Activated naive CD4-positive, alpha-beta T cell treated with anti-CD3 and anti-CD28 coated beads for 36 hours (primary cell): ENCODE results near the gene BICRAL. TPM values are rescaled to one million over a fixed set of nuclear protein-coding genes. Genes with fewer than 3 reads are reported as not detected.
"Not testable (repeated sequence)": the region's sequence is repeated elsewhere in the genome, so short reads cannot be mapped to it uniquely, and the experiment has no call there.

Experiments used
- CTCF ChIA-PET: fragments of 350-600 bp; sonication (Branson Sonifier 250); formaldehyde crosslinking; loops from one replicate; lab custom pipeline; 2021; ENCODE audit warnings: antibody characterized with exemption; lab: Charles Lee
- DNase-seq: peaks from one replicate; pipeline ENCODE4 v3.0.0-alpha.2; 2020
- H3K27ac Mint-ChIP-seq: one replicate; pipeline ENCODE4 v1.8.0; 2021; ENCODE audit warnings: mild to moderate bottlenecking, mixed read lengths
- H3K27me3 Mint-ChIP-seq: one replicate; pipeline ENCODE4 v1.8.0; 2021; ENCODE audit warnings: low read depth, mixed read lengths
- H3K36me3 Mint-ChIP-seq: one replicate; pipeline ENCODE4 v1.8.0; 2021; ENCODE audit warnings: low read depth, mixed read lengths
- H3K4me1 Mint-ChIP-seq: one replicate; pipeline ENCODE4 v1.8.0; 2021; ENCODE audit warnings: low read depth, mixed read lengths
- H3K4me3 Mint-ChIP-seq: one replicate; pipeline ENCODE4 v1.8.0; 2021; ENCODE audit warnings: mild to moderate bottlenecking, moderate library complexity, mixed read lengths
- H3K9me3 Mint-ChIP-seq: one replicate; pipeline ENCODE4 v1.8.0; 2021; ENCODE audit warnings: mixed read lengths
- intact Hi-C: fragments of 100-400 bp; cut with micrococcal nuclease; formaldehyde crosslinking; loops from one replicate; pipeline ENCODE4 v1.15.1; 2023
- total RNA-seq, 2 experiments: library from RNA; stranded (reverse); gene quantifications; one replicate each; pipeline ENCODE4 v1.2.3, GENCODE V29; 2021

BICRAL gene, protein sequence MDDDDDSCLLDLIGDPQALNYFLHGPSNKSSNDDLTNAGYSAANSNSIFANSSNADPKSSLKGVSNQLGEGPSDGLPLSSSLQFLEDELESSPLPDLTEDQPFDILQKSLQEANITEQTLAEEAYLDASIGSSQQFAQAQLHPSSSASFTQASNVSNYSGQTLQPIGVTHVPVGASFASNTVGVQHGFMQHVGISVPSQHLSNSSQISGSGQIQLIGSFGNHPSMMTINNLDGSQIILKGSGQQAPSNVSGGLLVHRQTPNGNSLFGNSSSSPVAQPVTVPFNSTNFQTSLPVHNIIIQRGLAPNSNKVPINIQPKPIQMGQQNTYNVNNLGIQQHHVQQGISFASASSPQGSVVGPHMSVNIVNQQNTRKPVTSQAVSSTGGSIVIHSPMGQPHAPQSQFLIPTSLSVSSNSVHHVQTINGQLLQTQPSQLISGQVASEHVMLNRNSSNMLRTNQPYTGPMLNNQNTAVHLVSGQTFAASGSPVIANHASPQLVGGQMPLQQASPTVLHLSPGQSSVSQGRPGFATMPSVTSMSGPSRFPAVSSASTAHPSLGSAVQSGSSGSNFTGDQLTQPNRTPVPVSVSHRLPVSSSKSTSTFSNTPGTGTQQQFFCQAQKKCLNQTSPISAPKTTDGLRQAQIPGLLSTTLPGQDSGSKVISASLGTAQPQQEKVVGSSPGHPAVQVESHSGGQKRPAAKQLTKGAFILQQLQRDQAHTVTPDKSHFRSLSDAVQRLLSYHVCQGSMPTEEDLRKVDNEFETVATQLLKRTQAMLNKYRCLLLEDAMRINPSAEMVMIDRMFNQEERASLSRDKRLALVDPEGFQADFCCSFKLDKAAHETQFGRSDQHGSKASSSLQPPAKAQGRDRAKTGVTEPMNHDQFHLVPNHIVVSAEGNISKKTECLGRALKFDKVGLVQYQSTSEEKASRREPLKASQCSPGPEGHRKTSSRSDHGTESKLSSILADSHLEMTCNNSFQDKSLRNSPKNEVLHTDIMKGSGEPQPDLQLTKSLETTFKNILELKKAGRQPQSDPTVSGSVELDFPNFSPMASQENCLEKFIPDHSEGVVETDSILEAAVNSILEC
- total RNA-seq: 1 to 10 TPM; 7.8 to 7.9 TPM

DNA sequence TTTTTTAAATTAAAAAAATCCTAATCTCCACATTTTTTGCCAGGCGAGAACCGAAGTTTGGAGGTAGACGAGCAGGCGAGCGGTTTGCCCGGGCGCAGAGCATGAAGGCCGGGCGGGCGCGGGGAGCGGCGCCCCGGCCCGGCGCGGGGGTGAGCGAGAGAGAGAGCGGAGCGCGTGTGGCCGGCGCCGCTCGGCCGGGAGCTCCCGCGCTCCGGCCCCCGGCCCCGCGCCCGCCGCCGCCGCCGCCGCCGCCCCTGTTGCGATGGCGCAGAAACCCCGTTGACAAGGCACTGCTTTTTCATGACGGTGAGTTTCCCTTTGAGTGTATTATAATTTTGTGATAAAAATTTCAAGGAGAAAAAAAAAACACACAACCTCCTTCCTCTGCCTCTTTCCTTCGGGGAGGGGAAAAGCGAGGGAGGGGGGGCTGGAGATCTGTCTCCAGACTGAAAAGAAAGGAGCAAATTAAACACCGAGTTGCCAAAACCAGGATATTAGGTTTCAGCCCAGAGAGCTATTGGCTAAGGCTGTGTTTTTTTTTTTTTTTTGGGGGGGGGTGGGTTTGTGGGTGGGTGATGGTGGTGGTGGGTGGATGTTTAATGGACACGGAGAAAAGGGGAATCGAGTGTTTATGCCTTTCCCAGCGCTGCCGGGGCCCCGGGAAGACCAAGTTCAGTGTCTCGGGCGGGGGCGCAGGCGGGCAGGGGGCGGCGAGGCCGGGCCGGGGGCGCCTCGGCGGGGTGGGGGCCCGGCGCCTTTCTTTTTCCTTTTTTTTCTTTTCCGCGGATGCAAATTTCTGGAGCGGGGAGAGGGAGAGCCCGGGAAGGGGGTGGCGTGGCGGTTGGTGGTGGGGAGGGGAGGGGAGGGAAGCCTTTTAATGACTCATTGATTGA is at the start of gene BICRAL:
Gene BICRAL, plus strand, starts transcription at position 257 of the 893 bp plus-strand sequence. CDS start 39,971 bp downstream, outside the sequence.
- CTCF ChIA-PET: interaction anchor here (1.1 to 1.2 kb wide), 2 partner anchors 11 to 56 kb away, joined by 3 to 4 read pairs; no protein-coding TSS in a partner anchor

DNA sequence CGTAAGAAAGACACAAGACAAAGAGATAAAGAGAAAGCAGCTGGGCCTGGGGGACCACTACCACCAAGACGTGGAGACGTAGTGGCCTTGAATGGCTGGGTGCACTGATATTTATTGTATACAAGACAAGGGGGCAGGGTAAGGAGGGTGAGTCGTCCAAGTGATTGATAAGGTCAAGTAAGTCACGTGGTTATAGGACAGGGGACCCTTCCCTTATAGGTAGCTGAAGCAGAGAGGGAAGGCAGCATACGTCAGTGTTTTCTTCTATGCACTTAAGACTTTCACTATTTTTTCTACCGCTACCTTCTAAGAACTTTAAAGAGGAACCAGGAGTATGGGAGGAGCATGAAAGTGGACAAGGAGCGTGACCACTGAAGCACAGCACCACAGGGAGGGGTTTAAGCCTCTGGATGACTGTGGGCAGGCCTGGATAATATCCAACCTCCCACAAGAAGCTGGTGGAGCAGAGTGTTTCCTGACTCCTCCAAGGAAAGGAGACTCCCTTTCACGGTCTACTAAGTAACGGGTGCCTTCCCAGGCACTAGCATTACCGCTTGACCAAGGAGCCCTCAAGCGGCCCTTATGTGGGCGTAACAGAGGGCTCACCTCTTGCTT is 47.9 kb upstream of the BICRAL start:
- H3K27ac Mint-ChIP-seq, H3K9me3 Mint-ChIP-seq, DNase-seq, H3K4me1 Mint-ChIP-seq, H3K27me3 Mint-ChIP-seq, H3K36me3 Mint-ChIP-seq, H3K4me3 Mint-ChIP-seq, intact Hi-C loops: not testable (repeated sequence)
- CTCF ChIA-PET: interaction anchor here (0.7 kb wide), 1 partner anchor 72 kb away, joined by 3 read pairs; no protein-coding TSS in a partner anchor

More for the DNA sequence above, at the start of gene BICRAL:
- DNase-seq: peak; percentile 79
- peaks cover 10% of the 10 kb centered on the region for H3K36me3 Mint-ChIP-seq
- H3K4me1 Mint-ChIP-seq: peaks cover 32% of the 10 kb centered on the region
- no peaks in the 10 kb centered on the region for H3K27me3 Mint-ChIP-seq
- H3K9me3 Mint-ChIP-seq: no peaks in the 10 kb centered on the region
- peak within 1 kb of the TSS; percentile 100 for H3K27ac Mint-ChIP-seq
- peak within 1 kb of the TSS; percentile 81 for H3K4me3 Mint-ChIP-seq
- intact Hi-C loops: loop anchor here (1.0 to 5.0 kb wide), 6 partner anchors 8 to 995 kb away; partner anchors contain the start of genes CNPY3, KLC4, MRPL2 and TBCC

DNA sequence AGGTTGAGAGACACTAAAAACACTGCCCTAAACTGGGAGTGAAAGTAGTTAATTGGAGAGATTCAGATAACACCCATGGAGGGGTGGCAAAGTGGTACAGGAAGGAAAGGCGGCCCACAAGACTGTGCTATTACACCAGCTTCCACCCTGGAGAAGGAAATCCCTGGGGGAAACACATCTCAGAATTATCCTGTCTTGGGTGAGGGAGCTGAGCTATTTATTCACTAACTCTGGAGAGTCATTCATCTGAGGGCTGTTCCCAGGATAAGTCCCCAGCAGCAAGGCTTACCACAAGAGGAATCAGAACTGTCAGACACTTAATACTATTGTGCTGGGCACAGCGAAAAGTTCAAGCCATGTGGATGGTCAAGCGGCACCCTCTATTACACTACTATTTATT is 45.9 kb upstream of the BICRAL start:
- intact Hi-C loops: no loop called here
- DNase-seq: no peak
- H3K4me3 Mint-ChIP-seq: no peak overlapping the region
- H3K27me3 Mint-ChIP-seq: no peaks in the 10 kb centered on the region
- no peaks in the 10 kb centered on the region for H3K9me3 Mint-ChIP-seq
- H3K27ac Mint-ChIP-seq: no peak overlapping the region
- H3K36me3 Mint-ChIP-seq: no peaks in the 10 kb centered on the region
- H3K4me1 Mint-ChIP-seq: no peaks in the 10 kb centered on the region
- CTCF ChIA-PET: interaction anchor here (0.6 kb wide), 1 partner anchor 71 kb away, joined by 6 read pairs; no protein-coding TSS in a partner anchor

DNA sequence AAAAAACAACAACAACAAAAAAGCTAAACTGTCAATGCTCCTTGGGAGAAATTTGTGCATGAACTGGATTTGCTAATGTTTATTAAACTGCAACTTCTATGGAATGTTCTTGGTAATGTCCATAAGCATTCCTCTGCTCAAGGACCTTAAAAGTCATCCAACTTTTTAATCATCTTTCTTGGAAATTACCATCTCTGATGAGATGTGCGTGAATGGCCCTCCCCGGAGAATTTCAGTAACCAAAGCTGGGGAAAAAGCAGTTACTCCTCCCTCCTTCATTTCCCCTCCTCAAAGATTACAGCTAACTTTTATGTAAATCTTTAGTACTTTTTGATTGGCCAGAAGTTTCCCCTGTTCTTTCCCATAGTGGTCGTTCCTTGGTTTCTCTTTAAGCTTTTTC is 41.1 kb upstream of the BICRAL start:
- peaks cover 10% of the 10 kb centered on the region for H3K36me3 Mint-ChIP-seq
- no peak overlapping the region for H3K27ac Mint-ChIP-seq
- no peaks in the 10 kb centered on the region for H3K27me3 Mint-ChIP-seq
- peaks cover 10% of the 10 kb centered on the region for H3K4me1 Mint-ChIP-seq
- intact Hi-C loops: loop anchor here (10.0 kb wide), 1 partner anchor 956 kb away; the partner anchor contains the start of genes PRICKLE4 and TOMM6
- peaks cover 8% of the 10 kb centered on the region for H3K9me3 Mint-ChIP-seq
- H3K4me3 Mint-ChIP-seq: no peak overlapping the region
- DNase-seq: no peak
- CTCF ChIA-PET: interaction anchor here (1.2 kb wide), 2 partner anchors 12 to 79 kb away, joined by 4 to 5 read pairs; no protein-coding TSS in a partner anchor

DNA sequence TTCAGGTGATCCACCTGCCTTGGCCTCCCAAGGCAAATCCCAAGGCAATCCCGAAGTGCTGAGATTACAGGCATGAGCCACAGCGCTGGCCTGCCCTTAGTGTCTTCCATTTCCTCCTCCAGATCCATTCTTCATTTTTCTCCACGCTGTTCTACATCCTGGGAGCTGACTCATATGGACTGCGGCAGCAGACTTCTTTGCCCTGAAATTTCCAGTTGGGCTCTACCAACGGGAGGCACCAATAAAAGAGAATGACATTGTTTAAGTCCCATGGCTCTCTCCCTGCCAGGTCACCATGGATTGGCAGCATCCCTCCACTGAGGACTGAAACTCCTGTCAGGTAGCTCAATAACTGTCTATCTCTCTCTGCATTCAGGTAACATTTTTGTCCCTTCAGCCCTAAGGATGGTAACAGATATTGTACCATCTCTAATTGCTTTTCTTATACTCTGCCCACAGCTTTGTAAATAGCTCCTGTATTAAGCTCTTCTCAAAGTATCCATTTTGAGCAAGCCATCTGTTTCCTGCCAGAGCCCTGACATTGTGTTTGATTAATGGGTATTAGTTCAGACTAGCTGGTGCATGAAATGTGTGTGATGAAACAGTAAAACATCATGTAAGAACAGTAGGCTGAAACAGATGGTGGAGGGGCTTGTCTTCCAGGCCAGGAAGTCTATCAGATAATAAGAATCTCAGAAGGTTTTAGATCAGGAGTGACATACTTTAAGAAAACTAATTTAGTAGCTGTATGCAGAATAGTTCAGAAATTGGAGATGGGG is 39.5 kb upstream of the BICRAL start:
- DNase-seq: no peak
- intact Hi-C loops: loop anchor here (10.0 kb wide), 1 partner anchor 958 kb away; the partner anchor contains the start of genes PRICKLE4 and TOMM6
- CTCF ChIA-PET: interaction anchor here (0.6 to 1.0 kb wide), 6 partner anchors 15 to 210 kb away, joined by 3 to 6 read pairs (median 4); a partner anchor contains a TSS
- Mint-ChIP-seq H3K9me3 (peaks cover 8% of the 10 kb centered on the region), H3K4me1 (peaks cover 11% of the 10 kb centered on the region), H3K4me3 (no peak overlapping the region), H3K27me3 (no peaks in the 10 kb centered on the region), H3K27ac (no peak overlapping the region), H3K36me3 (peaks cover 12% of the 10 kb centered on the region)

DNA sequence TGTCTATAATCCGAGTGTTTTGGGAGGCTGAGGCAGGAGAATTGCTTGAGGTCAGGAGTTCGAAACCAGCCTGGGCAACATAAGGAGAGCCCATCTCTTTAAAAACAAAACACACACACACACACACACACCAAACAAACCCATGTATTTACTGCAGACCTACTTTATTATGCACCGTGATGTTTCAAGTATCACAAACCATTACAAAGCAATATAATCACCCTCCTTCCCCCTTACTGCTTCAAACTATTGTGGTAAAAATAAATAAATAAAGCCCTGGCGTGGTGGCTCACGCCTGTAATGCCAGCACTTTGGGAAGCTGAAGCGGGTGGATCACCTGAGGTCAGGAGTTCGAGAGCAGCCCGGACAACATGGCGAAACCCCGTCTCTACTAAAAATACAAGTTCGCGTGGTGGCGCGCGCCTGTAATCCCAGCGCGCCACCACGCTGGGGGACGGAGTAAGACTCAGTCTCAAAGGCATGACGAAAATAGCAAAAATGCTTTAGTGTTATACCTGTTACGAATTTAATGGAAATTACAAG is 37.4 kb upstream of the BICRAL start:
- Mint-ChIP-seq H3K27me3 (no peaks in the 10 kb centered on the region), H3K4me1 (peaks cover 25% of the 10 kb centered on the region), H3K4me3 (peak overlapping the region; percentile 100), H3K9me3 (peaks cover 8% of the 10 kb centered on the region), H3K36me3 (peaks cover 12% of the 10 kb centered on the region), H3K27ac (no peak overlapping the region)
- intact Hi-C loops: loop anchor here (10.0 kb wide), 1 partner anchor 960 kb away; the partner anchor contains the start of genes PRICKLE4 and TOMM6
- no peak for DNase-seq
- CTCF ChIA-PET: interaction anchor here (0.9 kb wide), 1 partner anchor 26 kb away, joined by 3 read pairs; no protein-coding TSS in a partner anchor

DNA sequence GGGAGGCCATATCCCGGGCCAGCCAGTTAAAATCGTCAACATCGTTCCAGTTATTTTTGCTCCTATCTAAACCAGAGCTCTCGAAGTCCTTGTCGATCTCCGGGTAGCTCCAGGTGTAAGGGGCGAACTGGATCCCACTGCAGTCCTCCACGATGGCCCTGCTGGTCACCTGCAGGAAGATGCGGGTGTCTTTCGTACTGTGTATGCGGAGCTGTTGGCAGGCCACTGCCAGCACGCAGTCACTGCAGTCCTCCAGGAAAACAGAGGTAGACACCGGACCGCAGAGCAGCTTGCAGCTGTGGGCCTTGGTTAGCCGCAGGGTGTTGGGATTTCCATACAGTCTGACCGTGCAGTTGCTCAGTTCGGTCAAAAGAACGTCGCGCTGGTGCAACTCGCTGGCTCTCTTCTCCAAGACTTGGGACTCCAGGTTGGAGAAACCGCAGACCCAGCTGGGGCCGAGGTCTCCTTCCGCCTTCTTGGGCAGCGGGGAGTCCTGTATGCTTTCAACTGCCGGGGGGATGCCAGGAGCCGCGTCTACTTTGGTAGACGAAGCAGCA is 36.7 kb upstream of the BICRAL start:
- Mint-ChIP-seq H3K27me3 (no peaks in the 10 kb centered on the region), H3K27ac (peak overlapping the region; percentile 99), H3K36me3 (peaks cover 12% of the 10 kb centered on the region), H3K4me3 (peak overlapping the region; percentile 100), H3K4me1 (peaks cover 25% of the 10 kb centered on the region), H3K9me3 (peaks cover 8% of the 10 kb centered on the region)
- intact Hi-C loops: loop anchor here (10.0 kb wide), 1 partner anchor 960 kb away; the partner anchor contains the start of genes PRICKLE4 and TOMM6
- peak; percentile 29 for DNase-seq
- CTCF ChIA-PET: interaction anchor here (0.9 to 1.2 kb wide), 2 partner anchors 25 to 30 kb away, joined by 3 to 7 read pairs; no protein-coding TSS in a partner anchor

DNA sequence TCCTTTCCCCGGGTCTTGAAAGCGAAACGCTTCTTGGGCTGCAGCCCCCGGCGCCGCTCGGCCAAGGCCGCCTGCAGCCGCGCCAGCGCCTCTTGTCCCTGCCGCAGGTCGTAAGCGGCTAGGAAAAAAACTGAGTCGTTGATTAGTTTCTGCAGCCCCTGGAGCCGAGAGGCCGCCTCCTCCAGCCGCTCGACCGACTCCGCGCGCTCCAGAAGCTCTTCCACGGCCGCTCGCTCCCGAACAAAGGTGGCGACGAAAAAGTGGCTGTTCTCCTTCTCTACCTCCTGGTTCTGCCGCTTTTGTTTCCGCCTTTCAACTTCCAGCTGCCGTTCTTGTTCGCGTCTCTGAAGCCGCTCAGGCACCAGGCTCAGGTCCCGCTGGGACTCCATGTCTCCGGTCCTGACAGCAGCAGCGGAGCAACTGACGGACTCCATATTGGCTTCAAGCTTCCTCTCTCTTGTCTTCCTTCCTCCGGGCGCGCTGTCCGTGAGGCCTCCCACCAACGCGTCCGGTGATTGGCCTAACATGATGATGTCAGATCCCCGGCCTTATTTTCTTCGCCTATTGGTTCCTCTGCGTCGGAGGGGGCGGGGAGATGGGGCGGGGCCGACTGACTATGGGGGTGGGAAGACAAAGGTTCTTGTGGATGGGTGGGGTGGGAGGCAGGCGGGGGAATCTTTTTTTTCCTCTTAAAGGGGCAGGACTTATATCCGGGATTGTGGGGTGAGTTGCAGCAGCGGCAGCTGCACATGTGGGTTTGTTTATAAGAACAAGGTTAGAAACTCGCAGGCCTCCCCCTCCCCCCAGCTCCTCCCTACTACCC is 36.0 kb upstream of the BICRAL start, which contains the start of gene TBCC:
Gene TBCC, minus strand, starts transcription at position 464 of the 823 bp plus-strand sequence. Its CDS starts 30 bp downstream, at position 434.
- CTCF ChIA-PET: interaction anchor here (1.2 kb wide), 1 partner anchor 30 kb away, joined by 7 read pairs; no protein-coding TSS in a partner anchor
- no peaks in the 10 kb centered on the region for H3K27me3 Mint-ChIP-seq
- peak; percentile 98 for DNase-seq
- peak within 1 kb of the TSS; percentile 99 for H3K27ac Mint-ChIP-seq
- H3K4me3 Mint-ChIP-seq: peak within 1 kb of the TSS; percentile 100
- H3K36me3 Mint-ChIP-seq: peaks cover 12% of the 10 kb centered on the region
- peaks cover 8% of the 10 kb centered on the region for H3K9me3 Mint-ChIP-seq
- H3K4me1 Mint-ChIP-seq: peaks cover 25% of the 10 kb centered on the region
- intact Hi-C loops: loop anchor here (1.0 to 10.0 kb wide), 16 partner anchors 20 to 961 kb away; partner anchors contain the start of genes BICRAL, CNPY3, KLC4 and KLHDC3
